Prostate gland (tissue), 2 donors: ENCODE data around the gene TRIM67. TPM values are rescaled to one million over a fixed set of nuclear protein-coding genes. Genes with fewer than 3 reads are reported as not detected.

Experiments used
- DNase-seq: peaks from one replicate; pipeline ENCODE4 v3.0.0-alpha.2; 2019; ENCODE audit warnings: low spot score
- H3K27ac ChIP-seq, 2 donors: fragments of 200-600 bp; sonication (generic); 2 replicates each; pipeline ENCODE4 v1.5.1; 2017 to 2019
- H3K27me3 ChIP-seq: fragments of 200-600 bp; sonication (generic); replicated peaks from 2 replicates; pipeline ENCODE4 v1.5.1; 2019; ENCODE audit not compliant: insufficient read depth
- H3K36me3 ChIP-seq, 2 donors: fragments of 200-600 bp; sonication (generic); 1 replicate in 1 of 2; 2 replicates in 1 of 2; pipeline versions ENCODE4 v1.5.1 to v1.8.1; 2017 to 2019
- H3K4me1 ChIP-seq: fragments of 200-600 bp; sonication (generic); replicated peaks from 2 replicates; pipeline ENCODE4 v1.5.1; 2019
- H3K4me3 ChIP-seq, 2 donors: fragments of 200-600 bp; sonication (generic); 2 replicates each; pipeline ENCODE4 v1.5.1; 2017 to 2019
- H3K9me3 ChIP-seq: fragments of 200-600 bp; sonication (generic); 2 replicates; pipeline ENCODE4 v1.5.1; 2017
- POLR2A ChIP-seq: fragments of 450-650 bp; IDR thresholded peaks from one replicate; pipeline ENCODE4 v1.6.1; 2016; ENCODE audit warnings: antibody characterized with exemption, mild to moderate bottlenecking
- POLR2AphosphoS5 ChIP-seq: sonication (generic); formaldehyde crosslinking; IDR thresholded peaks from one replicate; pipeline ENCODE4 v1.6.1; 2017; ENCODE audit warnings: antibody characterized with exemption
- WGBS: methylation state at CpG from one replicate; pipeline ENCODE4 v1.1.5; 2018; 5-methylcytosine and 5-hydroxymethylcytosine counted together
- intact Hi-C: fragments of 100-400 bp; cut with DNase I; formaldehyde crosslinking; loops from one replicate; pipeline ENCODE4 v1.14.2; 2022
- total RNA-seq, 2 donors: library from RNA; depleted of rRNA; stranded (reverse); fragments of >200 nt; gene quantifications; one replicate each; pipeline ENCODE4 v1.1.0, GENCODE V29; 2016
- TF ChIP-seq, protein P1 (sequence below), 4 experiments: fragments of 200-600 bp in 2 of 4; fragments of 450-650 bp in 2 of 4; sonication (generic) in 2 of 4; IDR thresholded peaks; 1 replicate in 3 of 4; 2 replicates in 1 of 4; pipeline ENCODE4 v1.5.1; 2016 to 2019; ENCODE audit warnings: antibody characterized with exemption in 4 of 4, mild to moderate bottlenecking in 2 of 4, moderate library complexity in 2 of 4

TRIM67 gene
- total RNA-seq, 2 donors from 2014 or later: 0.28 TPM; not detected in 1

DNA sequence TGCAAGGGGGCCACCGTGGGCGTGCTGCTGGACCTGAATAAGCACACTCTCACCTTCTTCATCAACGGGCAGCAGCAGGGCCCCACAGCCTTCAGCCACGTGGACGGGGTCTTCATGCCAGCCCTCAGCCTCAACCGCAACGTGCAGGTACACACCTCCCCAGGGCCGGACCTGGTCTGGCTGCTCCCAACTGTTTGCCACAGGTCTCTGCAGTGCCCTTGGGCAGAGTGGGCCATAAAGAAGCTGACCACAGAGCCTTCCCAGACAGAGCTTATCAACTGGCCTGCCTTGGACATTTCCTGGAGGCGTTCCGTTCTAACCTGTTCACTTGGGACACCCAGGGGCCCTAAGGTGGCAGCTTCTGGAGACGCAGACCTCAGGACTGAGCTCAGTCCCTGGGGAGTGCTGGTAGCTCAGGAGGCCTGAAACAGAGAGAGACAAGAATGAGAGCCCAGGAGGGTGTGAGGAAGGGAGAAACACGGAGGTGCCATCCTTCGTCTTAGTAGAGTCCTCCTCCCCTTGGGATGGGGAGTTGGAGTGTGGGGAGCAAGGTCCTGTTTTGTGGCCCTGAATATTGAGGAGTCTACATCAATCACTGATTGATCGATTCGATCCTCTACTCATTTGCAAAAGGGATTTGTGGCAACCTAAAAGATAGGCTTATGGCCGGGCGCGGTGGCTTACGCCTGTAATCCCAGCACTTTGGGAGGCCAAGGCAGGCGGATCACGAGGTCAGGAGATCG lies 52.1 kb downstream of the TRIM67 start:
- DNase-seq: no peak
- no peaks in the 10 kb centered on the region for H3K9me3 ChIP-seq
- H3K4me1 ChIP-seq: no peaks in the 10 kb centered on the region
- intact Hi-C loops: loop anchor here (5.0 kb wide), 2 partner anchors 297 to 417 kb away; no protein-coding TSS in a partner anchor
- H3K27ac ChIP-seq: no peak overlapping the region
- H3K4me3 ChIP-seq: no peak overlapping the region
- TF ChIP-seq POLR2AphosphoS5 (no peak), POLR2A (no peak)
- TF ChIP-seq, protein P1, sequence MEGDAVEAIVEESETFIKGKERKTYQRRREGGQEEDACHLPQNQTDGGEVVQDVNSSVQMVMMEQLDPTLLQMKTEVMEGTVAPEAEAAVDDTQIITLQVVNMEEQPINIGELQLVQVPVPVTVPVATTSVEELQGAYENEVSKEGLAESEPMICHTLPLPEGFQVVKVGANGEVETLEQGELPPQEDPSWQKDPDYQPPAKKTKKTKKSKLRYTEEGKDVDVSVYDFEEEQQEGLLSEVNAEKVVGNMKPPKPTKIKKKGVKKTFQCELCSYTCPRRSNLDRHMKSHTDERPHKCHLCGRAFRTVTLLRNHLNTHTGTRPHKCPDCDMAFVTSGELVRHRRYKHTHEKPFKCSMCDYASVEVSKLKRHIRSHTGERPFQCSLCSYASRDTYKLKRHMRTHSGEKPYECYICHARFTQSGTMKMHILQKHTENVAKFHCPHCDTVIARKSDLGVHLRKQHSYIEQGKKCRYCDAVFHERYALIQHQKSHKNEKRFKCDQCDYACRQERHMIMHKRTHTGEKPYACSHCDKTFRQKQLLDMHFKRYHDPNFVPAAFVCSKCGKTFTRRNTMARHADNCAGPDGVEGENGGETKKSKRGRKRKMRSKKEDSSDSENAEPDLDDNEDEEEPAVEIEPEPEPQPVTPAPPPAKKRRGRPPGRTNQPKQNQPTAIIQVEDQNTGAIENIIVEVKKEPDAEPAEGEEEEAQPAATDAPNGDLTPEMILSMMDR (IDR thresholded peaks at IDR 0.05): no peak
- WGBS: 95% methylated on average over 22 of the region's 22 CpGs
- H3K27me3 ChIP-seq: no peaks in the 10 kb centered on the region
- H3K36me3 ChIP-seq: no peaks in the 10 kb centered on the region

DNA sequence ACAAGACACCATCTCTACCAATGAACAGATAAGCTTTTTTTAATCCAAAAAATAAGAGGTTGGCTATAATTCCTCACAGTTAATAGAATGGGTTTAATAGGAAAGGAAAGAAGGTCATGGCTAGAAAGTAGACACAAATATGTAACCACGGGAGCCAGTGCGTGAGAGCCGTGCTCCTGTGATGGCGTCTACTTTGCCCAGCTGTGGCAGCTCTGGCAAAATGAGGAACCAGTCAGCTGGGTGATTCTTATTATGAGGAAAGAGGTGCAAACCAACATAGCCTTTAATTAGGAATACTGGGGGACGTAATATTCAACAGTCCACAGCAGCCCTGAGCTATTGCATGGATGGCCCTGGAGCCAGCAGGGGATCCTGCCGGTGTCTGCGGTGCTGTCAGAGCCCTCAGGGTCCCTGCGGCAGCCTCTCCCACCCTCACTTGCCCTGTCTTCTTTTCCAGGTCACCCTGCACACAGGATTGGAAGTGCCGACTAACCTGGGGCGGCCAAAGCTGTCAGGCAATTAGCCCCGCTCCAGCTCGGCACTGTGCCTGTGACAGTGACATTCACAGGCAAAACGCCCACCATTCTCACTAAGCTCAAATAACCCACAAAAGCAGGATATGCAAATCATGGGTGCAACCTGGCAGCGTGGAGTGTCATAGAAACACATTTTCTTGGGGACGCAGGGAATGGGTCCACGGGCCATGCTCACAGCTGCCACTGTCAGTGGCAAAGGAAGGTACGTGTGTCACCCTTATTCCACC lies 53.2 kb downstream of the TRIM67 start:
- Histone ChIP-seq H3K4me3 (no peak overlapping the region), H3K9me3 (no peaks in the 10 kb centered on the region), H3K4me1 (no peaks in the 10 kb centered on the region), H3K27ac (no peak overlapping the region), H3K27me3 (no peaks in the 10 kb centered on the region), H3K36me3 (no peaks in the 10 kb centered on the region)
- no peak for DNase-seq
- intact Hi-C loops: loop anchor here (5.0 kb wide), 2 partner anchors 298 to 418 kb away; no protein-coding TSS in a partner anchor
- TF ChIP-seq POLR2AphosphoS5 (no peak), POLR2A (no peak)
- TF ChIP-seq, protein P1 (IDR thresholded peaks at IDR 0.05): no peak
- WGBS: 76% methylated on average over 17 of the region's 17 CpGs

DNA sequence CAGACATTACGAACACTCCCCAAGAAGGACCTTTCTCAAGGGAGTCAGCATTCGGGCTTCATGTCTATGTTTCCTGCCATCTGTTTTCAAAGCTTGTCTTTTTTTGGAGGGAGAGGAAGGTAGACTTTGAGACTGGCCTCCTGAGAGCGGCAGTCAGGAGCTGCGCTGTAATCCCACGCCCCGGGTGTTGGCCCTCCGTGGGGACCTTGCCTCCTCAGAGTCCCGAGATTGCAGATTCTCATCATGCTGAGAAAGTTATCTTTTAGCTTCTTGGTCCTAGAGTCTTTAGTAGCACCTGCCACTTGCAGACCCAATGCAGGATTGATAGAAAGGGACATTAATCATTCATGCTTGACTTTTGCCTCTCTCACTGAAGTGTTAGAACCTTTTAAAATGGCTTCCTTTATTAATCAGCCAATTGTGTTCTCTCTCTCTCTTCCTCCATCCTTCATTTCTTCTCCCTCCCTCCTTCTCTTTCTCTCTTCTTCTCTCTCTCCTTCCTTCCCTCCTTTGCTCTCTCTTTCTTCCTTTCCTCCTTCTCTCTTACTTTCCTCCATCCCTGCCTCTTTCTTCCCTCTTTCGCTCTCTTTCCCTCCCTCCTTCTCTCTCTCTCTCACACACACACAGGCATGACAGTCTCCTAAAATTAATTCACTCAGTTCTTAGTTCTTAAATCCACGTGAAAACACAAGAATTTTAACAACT lies 54.0 kb downstream of the TRIM67 start:
- Histone ChIP-seq H3K27me3 (no peaks in the 10 kb centered on the region), H3K27ac (no peak overlapping the region), H3K4me3 (no peak overlapping the region), H3K9me3 (no peaks in the 10 kb centered on the region), H3K4me1 (no peaks in the 10 kb centered on the region), H3K36me3 (no peaks in the 10 kb centered on the region)
- intact Hi-C loops: no loop called here
- WGBS: 78% methylated on average over 10 of the region's 10 CpGs
- TF ChIP-seq POLR2AphosphoS5: no peak
- TF ChIP-seq, protein P1 (IDR thresholded peaks at IDR 0.05): no peak
- TF ChIP-seq POLR2A: no peak
- no peak for DNase-seq

DNA sequence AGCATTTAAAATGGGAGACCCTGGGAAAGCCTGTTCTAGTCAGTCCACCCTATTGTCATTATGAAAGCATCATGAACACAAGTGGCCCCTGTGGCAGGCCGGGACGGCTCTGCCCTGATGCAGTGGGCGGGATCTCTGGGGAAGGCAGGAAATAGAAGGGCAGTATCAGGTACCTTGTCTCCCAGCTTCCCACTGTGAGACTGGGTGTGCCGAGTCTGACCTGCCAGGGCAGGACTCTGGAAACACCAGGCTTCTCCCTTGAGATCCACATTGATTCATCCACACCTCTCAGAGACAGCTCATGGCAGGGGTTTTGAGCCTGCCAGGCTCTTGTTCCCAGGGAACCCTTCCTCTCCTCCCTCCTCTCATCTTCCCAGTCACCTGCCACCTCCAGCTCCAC lies 54.6 kb downstream of the TRIM67 start:
- TF ChIP-seq, protein P1 (IDR thresholded peaks at IDR 0.05): no peak
- TF ChIP-seq POLR2AphosphoS5: no peak
- no peak for TF ChIP-seq POLR2A
- Histone ChIP-seq H3K27ac (no peak overlapping the region), H3K36me3 (no peaks in the 10 kb centered on the region), H3K9me3 (no peaks in the 10 kb centered on the region), H3K4me1 (no peaks in the 10 kb centered on the region), H3K27me3 (no peaks in the 10 kb centered on the region), H3K4me3 (no peak overlapping the region)
- intact Hi-C loops: no loop called here
- WGBS: 30% methylated on average over 4 of the region's 4 CpGs
- DNase-seq: no peak
